K562 (cell line): Measurements from ENCODE around the gene NOM1. TPM values are rescaled to one million over a fixed set of nuclear protein-coding genes. Genes with fewer than 3 reads are reported as not detected.

Source experiments
- ATAC-seq: fragments of 200-7000 bp; cut with Tn5 transposase; 3 replicates; pipeline ENCODE4 v1.9.1; 2020; ENCODE audit warnings: moderate library complexity
- BruUV-seq: library from RNA; stranded (reverse); fragments of 400-500 nt; replicated peaks from 2 replicates; lab custom pipeline; 2021; lab: Mats Ljungman, UMichigan
- CTCF ChIA-PET: fragments of 300-600 bp; formaldehyde crosslinking; extraction: SDS; loops from one replicate; lab custom pipeline; 2021; ENCODE audit warnings: low intra/inter-chr PET ratio; lab: Yijun Ruan, JAX
- POLR2A ChIA-PET: fragments of 300-600, 350-650 bp; sonication (Branson Sonifier 250); formaldehyde crosslinking; extraction: SDS; loops from one replicate; lab custom pipeline; 2021; ENCODE audit warnings: antibody characterized with exemption, inconsistent platforms; lab: Yijun Ruan, JAX
- DNase-seq, 4 experiments: peaks; one replicate each; pipeline versions ENCODE4 v3.0.0 to v3.0.0-alpha.2; 2011 to 2018; ENCODE audit warnings: low spot score in 3 of 4, mixed read lengths in 3 of 4; ENCODE audit errors: extremely low read depth in 1 of 4
- FAIRE-seq: peaks from 2 replicates; lab custom pipeline; 2011; peaks lifted over from hg19 to GRCh38; lab: Jason Lieb, UNC
- H2AFZ ChIP-seq: 2 replicates; pipeline ENCODE4 v1.6.0; 2011; ENCODE audit warnings: low read depth, low read length, control low read depth, inconsistent platforms
- H3K27ac ChIP-seq: fragments of 200-600 bp; 3 replicates; pipeline ENCODE4 v1.8.0; 2011; ENCODE audit warnings: low read depth, mild to moderate bottlenecking, control low read depth, inconsistent platforms, low read length, moderate library complexity, mixed read lengths; ENCODE audit errors: extremely low read depth
- H3K27me3 ChIP-seq, 2 experiments: fragments of 300-600 bp in 1 of 2; 2 replicates in 1 of 2; 3 replicates in 1 of 2; pipeline versions ENCODE4 v1.6.0 to v1.8.0; 2011; ENCODE audit warnings: inconsistent platforms in 2 of 2, low read length in 2 of 2, mild to moderate bottlenecking in 1 of 2, mixed read lengths in 1 of 2, moderate library complexity in 1 of 2; ENCODE audit not compliant: control insufficient read depth in 2 of 2, insufficient read depth in 2 of 2
- H3K36me3 ChIP-seq: fragments of 300-600 bp; 3 replicates; pipeline ENCODE4 v1.8.0; 2011; ENCODE audit warnings: mild to moderate bottlenecking, low read length, inconsistent platforms; ENCODE audit not compliant: control insufficient read depth, insufficient read depth
- H3K4me1 ChIP-seq, 2 experiments: fragments of 200-600 bp in 1 of 2; replicated peaks in 1 of 2; 2 replicates in 1 of 2; 3 replicates in 1 of 2; pipeline versions ENCODE4 v1.5.1 to v1.8.0; 2011; ENCODE audit warnings: inconsistent platforms in 2 of 2, low read length in 2 of 2, mild to moderate bottlenecking in 1 of 2, mixed read lengths in 1 of 2, moderate library complexity in 1 of 2; ENCODE audit not compliant: control insufficient read depth in 2 of 2, insufficient read depth in 2 of 2
- H3K4me2 ChIP-seq: 2 replicates; pipeline ENCODE4 v1.6.1; 2011; ENCODE audit warnings: low read length, control low read depth, inconsistent platforms, mixed read lengths; ENCODE audit not compliant: insufficient read depth
- H3K4me3 ChIP-seq: fragments of 200-600 bp; sonication (generic), shearing (Covaris generic); 2 replicates; pipeline ENCODE4 v1.5.1; 2016; ENCODE audit warnings: control low read depth, inconsistent platforms
- H3K79me2 ChIP-seq: fragments of 200-600 bp; 3 replicates; pipeline ENCODE4 v1.8.0; 2011; ENCODE audit warnings: low read length, inconsistent platforms; ENCODE audit not compliant: control insufficient read depth, insufficient read depth
- H3K9ac ChIP-seq, 2 experiments: 2 replicates each; pipeline versions ENCODE4 v1.6.0 to v1.6.1; 2011; ENCODE audit warnings: low read depth in 2 of 2, low read length in 2 of 2, control low read depth in 1 of 2, inconsistent platforms in 1 of 2, mild to moderate bottlenecking in 1 of 2, mixed read lengths in 1 of 2; ENCODE audit not compliant: insufficient read depth in 1 of 2
- H3K9me1 ChIP-seq: one replicate; pipeline ENCODE4 v1.6.0; 2011; ENCODE audit warnings: inconsistent platforms, mild to moderate bottlenecking, low read length, moderate library complexity; ENCODE audit not compliant: control insufficient read depth, insufficient read depth
- H3K9me3 ChIP-seq: replicated peaks from 2 replicates; pipeline ENCODE4 v1.5.1; 2011; ENCODE audit warnings: low read depth, low read length, inconsistent platforms; ENCODE audit not compliant: control insufficient read depth, insufficient read depth
- H4K20me1 ChIP-seq: replicated peaks from 2 replicates; pipeline ENCODE4 v1.6.1; 2011; ENCODE audit warnings: low read length, inconsistent platforms, mixed read lengths; ENCODE audit not compliant: control insufficient read depth, insufficient read depth
- BRD4 ChIP-seq: fragments of 200-600 bp; sonication (generic); IDR thresholded peaks from 2 replicates; pipeline ENCODE4 v1.6.1; 2017; ENCODE audit warnings: inconsistent platforms
- CEBPZ ChIP-seq: fragments of 150-350 bp; IDR thresholded peaks from 2 replicates; pipeline ENCODE4 v1.6.1; 2014; ENCODE audit warnings: low read depth, mild to moderate bottlenecking, low read length, borderline replicate concordance
- GABPB2 ChIP-seq: fragments of 250-450 bp; sonication (Bioruptor Pico); conservative IDR thresholded peaks from 2 replicates; pipeline ENCODE4 v1.5.1; 2021; ENCODE audit warnings: mild to moderate bottlenecking
- MAFF ChIP-seq: IDR thresholded peaks from 2 replicates; pipeline ENCODE4 v1.6.1; 2012; ENCODE audit warnings: low read length, improper control_type of control experiment
- MCM2 ChIP-seq: fragments of 450-650 bp; IDR thresholded peaks from 2 replicates; pipeline ENCODE4 v1.6.1; 2017; ENCODE audit warnings: low read depth, mild to moderate bottlenecking
- MLLT1 ChIP-seq, 2 experiments: fragments of 450-650 bp; IDR thresholded peaks; 2 replicates each; pipeline ENCODE4 v1.6.1; 2016
- POLR2A ChIP-seq: fragments of 450-650 bp; conservative IDR thresholded peaks from 2 replicates; pipeline ENCODE4 v1.6.1; 2016
- SMAD2 ChIP-seq: fragments of 150-350 bp; IDR thresholded peaks from 2 replicates; pipeline ENCODE4 v1.6.1; 2014; ENCODE audit warnings: low read depth, mild to moderate bottlenecking, low read length
- SNIP1 ChIP-seq: fragments of 450-650 bp; IDR thresholded peaks from 2 replicates; pipeline ENCODE4 v1.7.1; 2017; ENCODE audit warnings: low read depth, mild to moderate bottlenecking
- TBP ChIP-seq: optimal IDR thresholded peaks from 2 replicates; pipeline ENCODE3; 2011; ENCODE audit warnings: low read depth, low read length, improper control_type of control experiment
- XRCC4 ChIP-seq: IDR thresholded peaks from one replicate; pipeline ENCODE4 v1.6.1; 2011; ENCODE audit not compliant: insufficient read depth, insufficient read length; ENCODE audit errors: extremely low read depth
- WGBS: fragments of 100-300 bp; shearing (Covaris generic); methylation state at CpG from one replicate; pipeline ENCODE4 v1.1.6; 2016; ENCODE audit warnings: low coverage, mixed read lengths; ENCODE audit not compliant: insufficient coverage; ENCODE audit errors: missing lambda C conversion rate; 5-methylcytosine and 5-hydroxymethylcytosine counted together
- in situ Hi-C: fragments of 300-500 bp; cut with MboI; formaldehyde crosslinking; loops from 4 replicates; pipeline ENCODE4 v1.15.0; 2018; ENCODE audit warnings: inconsistent platforms, mixed read lengths
- intact Hi-C: fragments of 100-400 bp; cut with micrococcal nuclease; formaldehyde crosslinking; loops from 2 replicates; pipeline ENCODE4 v1.14.2; 2022
- polyA plus RNA-seq, 8 experiments: library from polyadenylated mRNA; depleted of rRNA in 4 of 8; stranded (reverse) in 5 of 8; unstranded in 3 of 8; fragments of >200 nt; fragmentation: Nextera tagmentation in 2 of 8; fragmentation: Illumina TruSeq in 1 of 8; extraction: Ambion mirVana in 2 of 8; extraction: Trizol in 1 of 8; gene quantifications; 2 replicates each; pipeline versions ENCODE4 v1.2.1 to v1.2.3, GENCODE V29; 2011 to 2014; ENCODE audit warnings: inconsistent platforms in 1 of 8, missing spikeins in 1 of 8
- total RNA-seq, 7 experiments: library from RNA; depleted of rRNA in 6 of 7; stranded (reverse); fragments of >200 nt in 6 of 7; fragmentation: Illumina TruSeq in 2 of 7; extraction: Trizol in 2 of 7; gene quantifications; 2 replicates each; pipeline versions ENCODE4 v1.2.1 to v1.2.3, GENCODE V29; 2011 to 2021; ENCODE audit warnings: low replicate concordance in 1 of 7
- TF ChIP-seq, protein P1 (sequence below): fragments of 250-450 bp; sonication (Bioruptor Pico); IDR thresholded peaks from 2 replicates; pipeline ENCODE4 v1.5.1; 2021; ENCODE audit warnings: mild to moderate bottlenecking
- TF ChIP-seq, protein P2 (sequence below): fragments of 450-650 bp; IDR thresholded peaks from 2 replicates; pipeline ENCODE4 v1.6.1; 2016; ENCODE audit warnings: borderline replicate concordance
- TF ChIP-seq, protein P3 (sequence below): sonication (generic); formaldehyde crosslinking; IDR thresholded peaks from 2 replicates; pipeline ENCODE4 v1.8.1; 2023; ENCODE audit warnings: mild to moderate bottlenecking, missing genetic modification reagents, moderate library complexity

The NOM1 gene
- total and polyA plus RNA-seq, 9 of the 15 experiments (the other 6 are each of a cell fraction or from before 2014, with no cell fraction given), result 6.8 to 47.3 (median 37.4) TPM

DNA sequence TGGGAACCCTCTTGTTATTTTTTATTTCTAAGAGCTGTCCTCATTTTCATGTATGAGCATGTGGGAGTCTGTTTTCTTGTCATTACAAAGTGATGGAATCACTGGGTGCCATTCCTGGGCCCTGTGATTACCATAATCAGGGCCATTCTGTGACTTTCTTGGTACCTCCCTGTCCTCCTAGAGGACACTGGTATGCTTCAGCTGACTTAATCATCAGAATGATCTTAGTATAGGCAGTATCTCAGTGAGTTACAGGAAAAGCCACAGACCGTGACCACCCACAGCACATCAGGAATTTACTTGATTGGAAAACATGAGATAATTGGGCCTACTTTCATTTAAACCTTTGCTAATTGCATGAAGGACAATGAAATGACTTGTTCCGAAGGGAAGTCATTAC, 7.2 kb downstream of the NOM1 start:
- TF ChIP-seq, protein P1, sequence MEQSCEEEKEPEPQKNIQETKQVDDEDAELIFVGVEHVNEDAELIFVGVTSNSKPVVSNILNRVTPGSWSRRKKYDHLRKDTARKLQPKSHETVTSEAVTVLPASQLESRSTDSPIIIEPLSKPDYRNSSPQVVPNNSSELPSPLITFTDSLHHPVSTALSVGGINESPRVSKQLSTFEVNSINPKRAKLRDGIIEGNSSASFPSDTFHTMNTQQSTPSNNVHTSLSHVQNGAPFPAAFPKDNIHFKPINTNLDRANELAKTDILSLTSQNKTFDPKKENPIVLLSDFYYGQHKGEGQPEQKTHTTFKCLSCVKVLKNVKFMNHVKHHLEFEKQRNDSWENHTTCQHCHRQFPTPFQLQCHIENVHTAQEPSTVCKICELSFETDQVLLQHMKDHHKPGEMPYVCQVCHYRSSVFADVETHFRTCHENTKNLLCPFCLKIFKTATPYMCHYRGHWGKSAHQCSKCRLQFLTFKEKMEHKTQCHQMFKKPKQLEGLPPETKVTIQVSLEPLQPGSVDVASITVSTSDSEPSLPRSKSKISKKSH (CRISPR knock-in tag), result no peak
- TF ChIP-seq MCM2, result no peak
- no peak for TF ChIP-seq TBP
- TF ChIP-seq, protein P2, sequence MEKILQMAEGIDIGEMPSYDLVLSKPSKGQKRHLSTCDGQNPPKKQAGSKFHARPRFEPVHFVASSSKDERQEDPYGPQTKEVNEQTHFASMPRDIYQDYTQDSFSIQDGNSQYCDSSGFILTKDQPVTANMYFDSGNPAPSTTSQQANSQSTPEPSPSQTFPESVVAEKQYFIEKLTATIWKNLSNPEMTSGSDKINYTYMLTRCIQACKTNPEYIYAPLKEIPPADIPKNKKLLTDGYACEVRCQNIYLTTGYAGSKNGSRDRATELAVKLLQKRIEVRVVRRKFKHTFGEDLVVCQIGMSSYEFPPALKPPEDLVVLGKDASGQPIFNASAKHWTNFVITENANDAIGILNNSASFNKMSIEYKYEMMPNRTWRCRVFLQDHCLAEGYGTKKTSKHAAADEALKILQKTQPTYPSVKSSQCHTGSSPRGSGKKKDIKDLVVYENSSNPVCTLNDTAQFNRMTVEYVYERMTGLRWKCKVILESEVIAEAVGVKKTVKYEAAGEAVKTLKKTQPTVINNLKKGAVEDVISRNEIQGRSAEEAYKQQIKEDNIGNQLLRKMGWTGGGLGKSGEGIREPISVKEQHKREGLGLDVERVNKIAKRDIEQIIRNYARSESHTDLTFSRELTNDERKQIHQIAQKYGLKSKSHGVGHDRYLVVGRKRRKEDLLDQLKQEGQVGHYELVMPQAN, result no peak
- no peak for TF ChIP-seq GABPB2 (CRISPR knock-in tag)
- no peak for TF ChIP-seq SNIP1
- TF ChIP-seq, protein P3, sequence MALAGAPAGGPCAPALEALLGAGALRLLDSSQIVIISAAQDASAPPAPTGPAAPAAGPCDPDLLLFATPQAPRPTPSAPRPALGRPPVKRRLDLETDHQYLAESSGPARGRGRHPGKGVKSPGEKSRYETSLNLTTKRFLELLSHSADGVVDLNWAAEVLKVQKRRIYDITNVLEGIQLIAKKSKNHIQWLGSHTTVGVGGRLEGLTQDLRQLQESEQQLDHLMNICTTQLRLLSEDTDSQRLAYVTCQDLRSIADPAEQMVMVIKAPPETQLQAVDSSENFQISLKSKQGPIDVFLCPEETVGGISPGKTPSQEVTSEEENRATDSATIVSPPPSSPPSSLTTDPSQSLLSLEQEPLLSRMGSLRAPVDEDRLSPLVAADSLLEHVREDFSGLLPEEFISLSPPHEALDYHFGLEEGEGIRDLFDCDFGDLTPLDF (CRISPR knock-in tag), result no peak
- no peak for TF ChIP-seq POLR2A
- TF ChIP-seq SMAD2, result no peak
- no peak for TF ChIP-seq BRD4
- no peak for TF ChIP-seq MLLT1 (IDR thresholded peaks at IDR 0.05)
- TF ChIP-seq MAFF, result no peak
- TF ChIP-seq XRCC4, result no peak
- no peak for TF ChIP-seq CEBPZ
- 93% methylated on average over 2 of the region's 2 CpGs for WGBS
- FAIRE-seq (no peak), ATAC-seq (no peak), DNase-seq (no peak)
- H3K4me2 ChIP-seq, result no peak overlapping the region
- POLR2A ChIA-PET, result interaction anchor here (0.6 to 0.8 kb wide), 2 partner anchors 10 to 197 kb away, joined by 3 to 5 read pairs; no protein-coding TSS in a partner anchor
- H3K9me1 ChIP-seq, result no peaks in the 10 kb centered on the region
- in situ Hi-C loops (no loop called here), intact Hi-C loops (no loop called here)
- CTCF ChIA-PET, result no interaction called here
- H3K36me3 ChIP-seq, result peaks cover 92% of the 10 kb centered on the region
- no peak overlapping the region for H2AFZ ChIP-seq
- no peak overlapping the region for H3K9ac ChIP-seq
- peaks cover 67% of the 10 kb centered on the region for H3K79me2 ChIP-seq
- peaks cover 31% of the 10 kb centered on the region for H4K20me1 ChIP-seq
- H3K4me3 ChIP-seq, result no peak overlapping the region
- peaks cover 4 to 15% of the 10 kb centered on the region in 2 experiments; a peak in 3 of 5 replicates for H3K4me1 ChIP-seq
- no TSS peak for BruUV-seq
- no peaks in the 10 kb centered on the region for H3K27me3 ChIP-seq
- H3K27ac ChIP-seq, result no peak overlapping the region
- H3K9me3 ChIP-seq, result no peaks in the 10 kb centered on the region
